ENCODE measurements around the gene CHRNA5.
A peak's percentile ranks its signal among the peaks of the same experiment; 100 is the strongest.

CHRNA5 gene

DNA sequence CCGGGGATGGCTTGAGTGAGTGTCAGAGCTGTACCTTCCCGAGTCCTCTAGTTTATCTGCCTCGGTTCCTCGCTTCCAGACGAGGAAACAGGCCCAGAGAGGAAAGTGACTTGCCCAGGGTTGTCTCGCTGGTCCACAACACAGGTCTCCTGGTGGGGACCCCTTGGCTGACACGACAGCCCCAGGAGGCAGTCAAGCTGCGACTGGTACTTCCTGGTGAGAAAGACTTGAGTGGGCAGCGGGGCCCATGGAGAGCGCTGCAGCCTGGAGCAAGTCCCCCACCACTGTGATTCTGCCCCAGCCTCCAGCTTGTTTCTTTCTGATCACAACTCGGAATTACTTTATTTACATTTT is 600 bp upstream of the CHRNA5 start:
- Histone ChIP-seq H3K9me3 (ENCODE audit: severe bottlenecking) (no peaks in the 10 kb centered on the region), H3K4me1 (ENCODE audit: insufficient read depth, poor library complexity, severe bottlenecking) (peaks cover 12% of the 10 kb centered on the region), H3K36me3 (ENCODE audit: low read depth) (no peaks in the 10 kb centered on the region), H3K27me3 (ENCODE audit: insufficient read depth, poor library complexity, severe bottlenecking) (no peaks in the 10 kb centered on the region), H3K4me3 (ENCODE audit: severe bottlenecking) (peak overlapping the region; percentile 97), H3K27ac (ENCODE audit: poor library complexity, severe bottlenecking) (peak overlapping the region; percentile 61)
- TF ChIP-seq, protein P1, sequence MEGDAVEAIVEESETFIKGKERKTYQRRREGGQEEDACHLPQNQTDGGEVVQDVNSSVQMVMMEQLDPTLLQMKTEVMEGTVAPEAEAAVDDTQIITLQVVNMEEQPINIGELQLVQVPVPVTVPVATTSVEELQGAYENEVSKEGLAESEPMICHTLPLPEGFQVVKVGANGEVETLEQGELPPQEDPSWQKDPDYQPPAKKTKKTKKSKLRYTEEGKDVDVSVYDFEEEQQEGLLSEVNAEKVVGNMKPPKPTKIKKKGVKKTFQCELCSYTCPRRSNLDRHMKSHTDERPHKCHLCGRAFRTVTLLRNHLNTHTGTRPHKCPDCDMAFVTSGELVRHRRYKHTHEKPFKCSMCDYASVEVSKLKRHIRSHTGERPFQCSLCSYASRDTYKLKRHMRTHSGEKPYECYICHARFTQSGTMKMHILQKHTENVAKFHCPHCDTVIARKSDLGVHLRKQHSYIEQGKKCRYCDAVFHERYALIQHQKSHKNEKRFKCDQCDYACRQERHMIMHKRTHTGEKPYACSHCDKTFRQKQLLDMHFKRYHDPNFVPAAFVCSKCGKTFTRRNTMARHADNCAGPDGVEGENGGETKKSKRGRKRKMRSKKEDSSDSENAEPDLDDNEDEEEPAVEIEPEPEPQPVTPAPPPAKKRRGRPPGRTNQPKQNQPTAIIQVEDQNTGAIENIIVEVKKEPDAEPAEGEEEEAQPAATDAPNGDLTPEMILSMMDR (IDR thresholded peaks at IDR 0.05; ENCODE audit: poor library complexity, severe bottlenecking) = no peak
- DNase-seq (ENCODE audit: low spot score) = no peak
- no peak for ATAC-seq (ENCODE audit: low read depth)

DNA sequence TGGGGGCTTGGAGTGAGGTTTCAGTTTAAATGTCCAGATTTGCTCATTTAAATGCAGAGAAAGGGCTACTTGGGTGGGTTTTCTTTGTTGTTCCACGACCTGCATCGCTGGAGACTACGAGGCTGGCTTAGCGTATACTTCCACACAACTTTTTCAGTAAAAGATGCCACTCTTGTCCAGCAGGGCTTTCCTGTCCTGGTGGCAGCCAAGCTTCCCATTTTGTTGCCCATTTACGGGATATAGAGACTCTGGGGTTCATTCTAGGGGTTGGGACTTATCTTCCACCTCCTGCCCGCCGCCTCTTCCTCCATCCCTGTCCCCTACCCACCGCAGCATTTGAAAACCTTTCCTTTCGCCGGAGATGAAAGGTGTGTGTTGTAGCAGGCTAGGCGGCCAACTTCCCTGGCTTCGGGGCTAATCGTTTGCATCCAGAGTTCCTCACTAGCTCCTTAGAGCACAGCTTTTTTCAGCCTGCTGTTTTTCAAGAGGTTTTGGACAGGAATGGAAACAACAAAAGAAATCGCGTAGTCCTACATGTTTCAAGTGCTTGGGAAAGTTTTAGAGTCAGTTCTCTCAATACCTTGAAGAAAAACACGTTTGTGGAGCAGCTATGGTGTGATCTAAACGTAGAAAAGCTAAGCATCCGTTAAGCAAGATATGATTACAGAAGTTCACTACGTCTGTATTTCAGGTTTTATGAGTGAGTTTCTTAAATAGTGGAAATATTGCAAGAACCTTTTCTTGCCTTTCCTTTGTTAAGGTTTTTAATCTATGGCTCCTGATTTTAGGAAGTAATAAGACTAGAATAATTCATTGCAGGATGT is 843 bp downstream of the CHRNA5 start:
- DNase-seq (ENCODE audit: low spot score) (no peak), ATAC-seq (ENCODE audit: low read depth) (peak; percentile 59)
- H3K4me3 ChIP-seq (ENCODE audit: severe bottlenecking) = peak overlapping the region; percentile 97
- peaks cover 12% of the 10 kb centered on the region for H3K4me1 ChIP-seq (ENCODE audit: insufficient read depth, poor library complexity, severe bottlenecking)
- no peaks in the 10 kb centered on the region for H3K36me3 ChIP-seq (ENCODE audit: low read depth)
- TF ChIP-seq, protein P1 (IDR thresholded peaks at IDR 0.05; ENCODE audit: poor library complexity, severe bottlenecking) = peak; percentile 38
- no peaks in the 10 kb centered on the region for H3K27me3 ChIP-seq (ENCODE audit: insufficient read depth, poor library complexity, severe bottlenecking)
- peak overlapping the region; percentile 61 for H3K27ac ChIP-seq (ENCODE audit: poor library complexity, severe bottlenecking)
- H3K9me3 ChIP-seq (ENCODE audit: severe bottlenecking) = no peaks in the 10 kb centered on the region

DNA sequence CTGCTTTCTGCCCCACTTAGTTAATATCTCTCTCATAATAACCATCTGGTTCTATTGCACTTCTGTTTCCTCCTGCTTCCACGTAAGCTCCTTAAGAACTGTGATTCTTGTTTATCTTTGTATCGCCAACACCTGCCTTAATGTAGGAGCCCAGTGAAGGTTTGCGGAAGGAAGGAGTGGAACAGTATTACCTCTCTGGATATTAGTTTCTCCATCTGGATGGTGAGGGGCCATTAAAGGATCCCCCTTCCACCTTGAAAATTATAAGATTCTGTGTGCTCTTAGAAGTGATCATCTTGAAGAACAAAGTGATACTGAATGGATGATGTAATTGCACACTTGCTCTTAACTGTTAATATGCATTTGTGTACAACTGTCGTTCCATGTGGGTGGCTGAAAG is 2.2 kb downstream of the CHRNA5 start:
- Histone ChIP-seq H3K36me3 (ENCODE audit: low read depth) (no peaks in the 10 kb centered on the region), H3K4me1 (ENCODE audit: insufficient read depth, poor library complexity, severe bottlenecking) (peaks cover 12% of the 10 kb centered on the region), H3K27ac (ENCODE audit: poor library complexity, severe bottlenecking) (no peak overlapping the region), H3K4me3 (ENCODE audit: severe bottlenecking) (no peak overlapping the region), H3K9me3 (ENCODE audit: severe bottlenecking) (no peaks in the 10 kb centered on the region), H3K27me3 (ENCODE audit: insufficient read depth, poor library complexity, severe bottlenecking) (no peaks in the 10 kb centered on the region)
- no peak for ATAC-seq (ENCODE audit: low read depth)
- DNase-seq (ENCODE audit: low spot score) = no peak
- TF ChIP-seq, protein P1 (IDR thresholded peaks at IDR 0.05; ENCODE audit: poor library complexity, severe bottlenecking) = no peak

DNA sequence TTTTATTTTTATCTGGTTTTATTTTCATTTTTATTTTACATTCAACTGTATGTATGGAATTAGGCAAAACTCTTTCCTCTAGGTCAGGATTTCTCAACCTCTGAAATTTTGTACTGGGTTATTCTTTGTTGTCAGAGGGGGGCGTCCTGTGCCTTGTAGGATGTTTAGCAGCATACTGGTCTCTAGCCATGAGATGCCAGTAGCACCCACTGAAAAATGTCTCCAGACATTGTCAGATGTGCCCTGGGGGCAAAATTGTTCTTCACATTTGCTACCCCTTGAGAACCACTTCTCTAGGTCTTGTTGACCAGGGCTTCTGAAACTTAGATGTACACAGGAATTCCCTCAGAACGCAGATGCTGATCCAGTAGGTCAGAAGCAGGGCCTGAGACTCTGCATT is 5.4 kb downstream of the CHRNA5 start:
- TF ChIP-seq, protein P1 (IDR thresholded peaks at IDR 0.05; ENCODE audit: poor library complexity, severe bottlenecking) = no peak
- Histone ChIP-seq H3K27me3 (ENCODE audit: insufficient read depth, poor library complexity, severe bottlenecking) (no peaks in the 10 kb centered on the region), H3K4me3 (ENCODE audit: severe bottlenecking) (no peak overlapping the region), H3K36me3 (ENCODE audit: low read depth) (no peaks in the 10 kb centered on the region), H3K27ac (ENCODE audit: poor library complexity, severe bottlenecking) (no peak overlapping the region), H3K9me3 (ENCODE audit: severe bottlenecking) (no peaks in the 10 kb centered on the region), H3K4me1 (ENCODE audit: insufficient read depth, poor library complexity, severe bottlenecking) (peaks cover 9% of the 10 kb centered on the region)
- ATAC-seq (ENCODE audit: low read depth) (no peak), DNase-seq (ENCODE audit: low spot score) (no peak)

DNA sequence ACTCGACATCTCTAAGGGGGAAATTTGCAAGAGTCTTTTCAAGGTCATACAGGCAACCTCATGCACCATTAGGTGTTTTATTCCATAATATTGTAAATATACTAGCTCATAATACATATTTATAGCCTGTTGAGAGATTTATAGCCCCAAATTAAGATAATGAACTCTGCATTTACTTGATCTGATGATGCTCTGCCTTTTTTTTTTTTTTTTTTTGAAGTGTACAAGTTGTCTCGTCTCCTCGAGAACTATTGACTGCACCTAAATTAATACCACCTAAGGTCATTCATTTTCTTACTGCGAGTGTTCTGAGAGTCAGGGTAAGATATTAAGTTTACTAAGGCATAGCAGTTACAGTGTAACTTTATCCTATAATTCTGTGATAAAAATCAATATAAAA is 6.1 kb downstream of the CHRNA5 start:
- ATAC-seq (ENCODE audit: low read depth) = no peak
- Histone ChIP-seq H3K27ac (ENCODE audit: poor library complexity, severe bottlenecking) (no peak overlapping the region), H3K4me3 (ENCODE audit: severe bottlenecking) (no peak overlapping the region), H3K36me3 (ENCODE audit: low read depth) (no peaks in the 10 kb centered on the region), H3K9me3 (ENCODE audit: severe bottlenecking) (no peaks in the 10 kb centered on the region), H3K27me3 (ENCODE audit: insufficient read depth, poor library complexity, severe bottlenecking) (no peaks in the 10 kb centered on the region), H3K4me1 (ENCODE audit: insufficient read depth, poor library complexity, severe bottlenecking) (peaks cover 9% of the 10 kb centered on the region)
- TF ChIP-seq, protein P1 (IDR thresholded peaks at IDR 0.05; ENCODE audit: poor library complexity, severe bottlenecking) = no peak
- no peak for DNase-seq (ENCODE audit: low spot score)
